Stomach (tissue), 4 donors: ENCODE results near the gene PIM3.
A peak's percentile ranks its signal among the peaks of the same experiment; 100 is the strongest.

Experiments used
- POLR2A ChIP-seq, 4 donors: fragments of 450-650 bp; IDR thresholded peaks; one replicate each; pipeline ENCODE4 v1.6.1; 2016; ENCODE audit warnings: antibody characterized with exemption in 4 of 4, control low read depth in 2 of 4, mild to moderate bottlenecking in 1 of 4, moderate library complexity in 1 of 4
- POLR2AphosphoS5 ChIP-seq, 3 donors: sonication (generic); formaldehyde crosslinking; IDR thresholded peaks; one replicate each; pipeline ENCODE4 v1.6.1; 2016; ENCODE audit warnings: antibody characterized with exemption in 3 of 3

DNA sequence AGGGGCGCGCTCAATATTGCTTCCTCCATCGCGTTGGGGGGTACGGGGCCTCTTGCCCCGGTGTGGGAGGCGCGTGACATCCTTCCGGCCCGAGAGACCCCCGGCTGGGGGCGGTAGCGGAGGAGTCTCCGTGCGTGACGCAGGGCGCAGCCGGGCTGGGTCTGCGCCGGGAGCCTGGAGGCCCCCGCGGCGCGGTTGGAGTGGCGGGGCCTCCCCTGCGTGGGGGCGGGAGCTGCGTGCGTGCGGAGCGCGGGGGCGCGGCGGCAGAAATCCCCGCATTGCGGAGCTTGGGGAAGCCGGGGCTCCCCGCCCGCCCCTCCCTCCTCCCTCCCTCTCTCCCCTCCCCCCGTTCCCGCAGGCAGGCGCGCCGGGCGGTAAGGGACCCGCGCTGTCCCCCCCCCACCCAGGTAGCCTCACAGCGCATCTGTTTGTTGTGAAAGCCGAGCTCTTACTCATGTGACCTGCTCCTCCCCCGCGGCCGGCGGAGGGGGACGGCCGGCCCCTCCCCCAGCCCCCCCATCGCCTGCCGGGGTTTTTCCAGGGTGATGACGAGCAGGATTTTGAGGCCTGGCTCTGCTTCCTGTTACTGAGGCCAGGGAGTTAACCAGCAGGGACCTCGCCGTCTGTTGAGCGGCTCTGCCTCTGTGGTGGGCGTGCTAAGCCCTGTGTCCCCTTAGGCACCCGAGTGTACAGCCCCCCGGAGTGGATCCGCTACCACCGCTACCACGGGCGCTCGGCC lies 1.6 kb downstream of the PIM3 start:
- peak; percentile 42 to 76 (median 75) for TF ChIP-seq POLR2AphosphoS5 (IDR thresholded peaks at IDR 0.05)
- peak in 2 of 4 donors; percentile 26 to 47 for TF ChIP-seq POLR2A (IDR thresholded peaks at IDR 0.05)
